HG02798 (cell line): ENCODE data around the gene CLIC4.

Experiments used
- ATAC-seq: cut with Tn5 transposase; IDR thresholded peaks from one replicate; pipeline ENCODE4 v1.9.1; 2021; ENCODE audit warnings: mild to moderate bottlenecking; ENCODE audit not compliant: unreplicated experiment, poor library complexity

CLIC4 gene

DNA sequence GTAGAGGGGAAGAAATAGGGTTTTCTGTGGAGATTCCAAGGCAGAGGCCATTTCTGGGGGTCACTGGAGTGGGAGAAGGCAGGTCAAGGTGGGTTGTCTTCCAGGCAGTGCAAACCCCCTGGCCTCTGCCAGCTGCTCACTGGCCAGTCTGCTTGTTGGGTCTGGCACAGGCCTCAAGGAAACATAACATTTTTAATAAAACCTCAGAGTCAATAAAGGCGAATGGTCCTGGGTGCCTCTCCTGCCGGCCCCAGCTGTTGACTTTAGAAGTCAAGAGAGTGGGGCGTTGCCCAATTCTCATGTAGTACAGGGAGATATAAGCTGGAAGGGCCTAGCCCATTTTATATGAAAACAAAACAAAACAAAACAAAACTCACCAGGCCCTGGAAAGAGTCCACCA is 148.2 kb downstream of the CLIC4 start:
- ATAC-seq, result no peak
